Transverse colon (tissue), 4 donors: Measurements from ENCODE around the gene FOXG1. TPM values are rescaled to one million over a fixed set of nuclear protein-coding genes. Genes with fewer than 3 reads are reported as not detected.

Experiments used
- DNase-seq: peaks from one replicate; pipeline ENCODE4 v3.0.0-alpha.2; 2019
- H3K27ac ChIP-seq, 4 donors: fragments of 200-600 bp; sonication (generic); 2 replicates each; pipeline ENCODE4 v1.5.1; 2016 to 2018; ENCODE audit warnings: inconsistent platforms in 4 of 4
- H3K27me3 ChIP-seq: fragments of 200-600 bp; sonication (generic); 2 replicates; pipeline ENCODE4 v1.5.1; 2017; ENCODE audit warnings: inconsistent platforms
- H3K36me3 ChIP-seq, 4 donors: fragments of 200-600 bp; sonication (generic); 2 replicates each; pipeline ENCODE4 v1.5.1; 2017 to 2019; ENCODE audit warnings: inconsistent platforms in 4 of 4
- H3K4me1 ChIP-seq, 4 donors: fragments of 200-600 bp; sonication (generic); 2 replicates each; pipeline ENCODE4 v1.5.1; 2017 to 2020; ENCODE audit warnings: inconsistent platforms in 4 of 4
- H3K4me3 ChIP-seq, 4 donors: fragments of 200-600 bp; sonication (generic); 1 replicate in 1 of 4; 2 replicates in 3 of 4; pipeline versions ENCODE4 v1.5.1 to v1.6.1; 2017 to 2019; ENCODE audit warnings: inconsistent platforms in 4 of 4
- H3K9me3 ChIP-seq, 2 donors: fragments of 200-600 bp; sonication (generic); 2 replicates each; pipeline ENCODE4 v1.5.1; 2017 to 2019; ENCODE audit warnings: inconsistent platforms in 2 of 2
- EP300 ChIP-seq: sonication (generic); formaldehyde crosslinking; IDR thresholded peaks from one replicate; pipeline ENCODE4 v1.6.1; 2017; ENCODE audit warnings: antibody characterized with exemption, low read depth
- POLR2A ChIP-seq: fragments of 450-650 bp; IDR thresholded peaks from one replicate; pipeline ENCODE4 v1.6.1; 2016; ENCODE audit warnings: antibody characterized with exemption, mild to moderate bottlenecking, moderate library complexity
- POLR2AphosphoS5 ChIP-seq, 3 donors: sonication (generic); formaldehyde crosslinking; IDR thresholded peaks; one replicate each; pipeline ENCODE4 v1.6.1; 2016; ENCODE audit warnings: antibody characterized with exemption in 3 of 3
- WGBS, 2 donors: methylation state at CpG; one replicate each; pipeline ENCODE4 v1.1.5; 2018; ENCODE audit warnings: low coverage in 1 of 2; 5-methylcytosine and 5-hydroxymethylcytosine counted together
- in situ Hi-C, 4 donors: fragments of 200-750 bp; cut with MboI; loops; one replicate each; pipeline versions ENCODE4 v1.15.0 to v1.15.1; 2017; ENCODE audit warnings: low sequenced_read_pairs in 3 of 4, low pct_ligation_motif_present in 1 of 4, low pct_unique_long_range_greater_than_20kb in 1 of 4
- intact Hi-C: fragments of 100-400 bp; cut with DNase I; formaldehyde crosslinking; loops from one replicate; pipeline ENCODE4 v1.15.1; 2023; ENCODE audit warnings: low total_unique reads
- total RNA-seq, 4 donors: library from RNA; depleted of rRNA; stranded (reverse); fragments of >200 nt; gene quantifications; one replicate each; pipeline ENCODE4 v1.1.0, GENCODE V29; 2016
- TF ChIP-seq, protein P1 (sequence below), 5 experiments: fragments of 200-600 bp in 3 of 5; fragments of 450-650 bp in 2 of 5; sonication (generic) in 3 of 5; IDR thresholded peaks; 1 replicate in 2 of 5; 2 replicates in 3 of 5; pipeline ENCODE4 v1.5.1; 2016 to 2017; ENCODE audit warnings: antibody characterized with exemption in 5 of 5, inconsistent platforms in 3 of 5, mild to moderate bottlenecking in 2 of 5, moderate library complexity in 1 of 5

FOXG1 gene
- total RNA-seq, 4 donors from 2014 or later, result not detected

DNA sequence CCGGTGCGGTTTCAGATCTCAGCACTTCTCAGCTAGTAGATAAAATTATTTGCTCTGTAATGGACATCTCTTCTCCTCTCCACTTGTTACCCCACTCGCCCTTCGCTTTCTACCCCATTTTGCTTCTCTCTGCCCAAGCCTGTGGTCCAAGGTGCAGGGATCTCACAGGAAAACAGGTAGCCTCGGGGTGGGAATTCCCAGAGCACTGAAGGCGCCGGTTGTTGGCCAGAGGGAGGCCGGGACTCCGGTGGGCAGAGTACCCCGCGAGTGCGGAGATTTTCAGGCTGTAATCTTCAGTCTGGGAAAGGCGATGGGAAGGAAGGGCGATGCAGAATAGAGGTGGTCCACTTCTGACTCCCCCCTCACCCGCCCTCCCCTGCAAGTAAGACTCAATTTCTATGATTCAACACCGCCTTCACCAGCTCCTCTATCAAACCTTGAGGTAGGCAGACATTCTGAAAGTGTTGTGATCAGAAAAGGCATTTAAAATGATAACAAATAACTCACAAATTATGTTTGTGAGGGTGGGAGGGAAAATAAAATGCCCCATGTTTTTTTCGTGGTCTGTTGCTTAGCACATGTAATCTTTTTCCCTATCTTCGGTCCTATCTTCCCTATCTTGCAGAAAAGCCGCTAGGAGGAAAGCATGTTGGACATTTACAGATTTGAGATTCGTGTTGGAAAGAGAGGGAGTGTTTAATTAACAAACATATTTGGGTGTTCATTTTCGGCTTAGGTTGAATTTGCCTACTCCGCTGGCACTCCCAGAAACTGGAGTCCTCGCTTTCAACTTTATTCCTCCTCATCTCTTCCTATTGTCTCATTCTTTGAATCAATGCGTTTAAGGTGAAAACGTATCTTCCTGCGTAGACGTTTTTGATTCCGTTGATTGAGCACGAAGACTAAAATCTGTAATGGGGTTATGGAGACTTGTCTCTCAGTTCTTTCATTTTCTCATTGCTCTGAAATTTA lies 8.5 kb downstream of the FOXG1 start:
- no peaks in the 10 kb centered on the region for H3K36me3 ChIP-seq
- no peaks in the 10 kb centered on the region for H3K4me1 ChIP-seq
- no peak overlapping the region for H3K4me3 ChIP-seq
- H3K27me3 ChIP-seq, result peaks cover 100% of the 10 kb centered on the region
- TF ChIP-seq, protein P1, sequence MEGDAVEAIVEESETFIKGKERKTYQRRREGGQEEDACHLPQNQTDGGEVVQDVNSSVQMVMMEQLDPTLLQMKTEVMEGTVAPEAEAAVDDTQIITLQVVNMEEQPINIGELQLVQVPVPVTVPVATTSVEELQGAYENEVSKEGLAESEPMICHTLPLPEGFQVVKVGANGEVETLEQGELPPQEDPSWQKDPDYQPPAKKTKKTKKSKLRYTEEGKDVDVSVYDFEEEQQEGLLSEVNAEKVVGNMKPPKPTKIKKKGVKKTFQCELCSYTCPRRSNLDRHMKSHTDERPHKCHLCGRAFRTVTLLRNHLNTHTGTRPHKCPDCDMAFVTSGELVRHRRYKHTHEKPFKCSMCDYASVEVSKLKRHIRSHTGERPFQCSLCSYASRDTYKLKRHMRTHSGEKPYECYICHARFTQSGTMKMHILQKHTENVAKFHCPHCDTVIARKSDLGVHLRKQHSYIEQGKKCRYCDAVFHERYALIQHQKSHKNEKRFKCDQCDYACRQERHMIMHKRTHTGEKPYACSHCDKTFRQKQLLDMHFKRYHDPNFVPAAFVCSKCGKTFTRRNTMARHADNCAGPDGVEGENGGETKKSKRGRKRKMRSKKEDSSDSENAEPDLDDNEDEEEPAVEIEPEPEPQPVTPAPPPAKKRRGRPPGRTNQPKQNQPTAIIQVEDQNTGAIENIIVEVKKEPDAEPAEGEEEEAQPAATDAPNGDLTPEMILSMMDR (IDR thresholded peaks at IDR 0.05), result no peak
- TF ChIP-seq POLR2AphosphoS5 (IDR thresholded peaks at IDR 0.05), result no peak
- TF ChIP-seq EP300, result no peak
- no peak overlapping the region for H3K27ac ChIP-seq
- intact Hi-C loops (no loop called here), in situ Hi-C loops (loop anchor here in 3 of 4 donors (25.0 kb wide), 2 partner anchors 762 to 1437 kb away; no protein-coding TSS in a partner anchor)
- H3K9me3 ChIP-seq, result no peaks in the 10 kb centered on the region
- WGBS, 2 donors, result 15 to 27% methylated on average over 28 to 29 of the region's 29 CpGs
- no peak for DNase-seq

DNA sequence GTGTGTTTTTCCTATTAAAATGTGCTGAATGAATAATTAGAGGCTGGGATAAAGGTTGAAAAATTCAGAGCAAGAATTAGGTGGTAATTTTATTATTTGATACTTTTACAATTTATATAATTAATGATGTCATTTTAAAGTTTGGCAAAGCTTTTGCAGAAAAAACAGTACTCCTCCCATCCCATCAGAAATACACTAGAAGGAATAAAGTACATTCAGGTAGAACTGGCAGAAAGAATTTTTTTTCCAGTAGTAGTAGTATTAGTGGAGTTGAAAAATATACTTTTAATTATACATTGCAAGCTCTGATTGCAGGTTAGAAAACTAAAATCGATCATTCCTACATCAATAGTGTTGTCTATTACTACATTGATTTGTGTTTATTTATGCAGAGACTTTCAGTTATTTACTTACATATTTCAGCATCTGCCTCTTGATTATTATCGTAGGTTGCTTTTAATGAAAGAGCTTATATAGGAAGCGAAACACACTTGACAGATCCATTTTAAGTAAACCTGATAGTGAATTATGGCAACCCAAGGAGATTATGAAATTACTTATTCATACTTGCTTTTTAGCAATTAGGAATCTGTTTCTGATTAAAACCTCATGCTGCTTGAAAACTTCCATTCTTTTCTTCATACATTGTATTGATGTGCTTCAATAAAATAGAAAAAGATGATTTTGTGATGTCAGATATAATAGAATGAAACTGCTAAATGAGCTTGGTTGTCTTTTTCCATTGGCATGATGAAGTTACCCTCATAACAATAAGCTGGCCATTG lies 10.1 kb downstream of the FOXG1 start:
- H3K27ac ChIP-seq, result no peak overlapping the region
- no peaks in the 10 kb centered on the region for H3K4me1 ChIP-seq
- peaks cover 100% of the 10 kb centered on the region for H3K27me3 ChIP-seq
- in situ Hi-C loops (no loop called here), intact Hi-C loops (no loop called here)
- DNase-seq, result no peak
- WGBS, 2 donors, result 37 to 44% methylated on average over 3 of the region's 3 CpGs
- TF ChIP-seq POLR2A, result no peak
- TF ChIP-seq, protein P1 (IDR thresholded peaks at IDR 0.05), result no peak
- no peak for TF ChIP-seq POLR2AphosphoS5 (IDR thresholded peaks at IDR 0.05)
- TF ChIP-seq EP300, result no peak
- H3K4me3 ChIP-seq, result no peak overlapping the region
- H3K36me3 ChIP-seq, result no peaks in the 10 kb centered on the region
- H3K9me3 ChIP-seq, result no peaks in the 10 kb centered on the region

DNA sequence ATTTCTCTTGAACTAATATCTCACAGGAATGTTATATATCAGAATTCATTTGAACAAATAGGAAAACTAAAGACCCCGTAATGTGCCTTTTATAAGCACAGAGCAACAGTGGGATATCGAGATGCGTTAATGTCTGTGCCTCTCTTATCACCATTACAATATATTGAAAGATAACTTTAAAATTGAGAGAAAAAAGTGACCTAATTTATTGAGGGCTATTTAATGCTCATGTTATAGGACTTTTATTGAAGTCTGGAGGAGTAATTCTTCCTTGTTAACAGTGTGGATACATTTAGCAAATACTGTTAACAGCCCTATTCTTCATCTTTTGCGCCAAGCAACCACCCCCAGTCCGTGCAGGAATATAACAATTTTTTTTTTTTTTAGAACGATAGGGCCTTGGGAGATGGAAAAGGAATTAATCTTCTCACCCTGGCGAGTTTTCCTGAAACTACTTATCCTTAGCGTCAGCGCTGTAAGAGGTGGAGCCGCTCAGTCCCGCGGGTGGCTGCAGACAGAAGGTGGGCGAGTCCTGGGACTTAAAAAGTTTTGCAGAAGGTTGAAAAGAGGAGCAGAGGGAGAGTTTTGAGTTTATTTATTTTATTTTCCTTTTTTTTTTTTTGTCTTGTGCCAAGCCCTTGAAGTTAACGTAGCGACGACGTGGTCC lies 11.0 kb downstream of the FOXG1 start:
- Histone ChIP-seq H3K9me3 (no peaks in the 10 kb centered on the region), H3K27ac (no peak overlapping the region), H3K4me3 (no peak overlapping the region), H3K36me3 (no peaks in the 10 kb centered on the region), H3K27me3 (peaks cover 100% of the 10 kb centered on the region), H3K4me1 (no peaks in the 10 kb centered on the region)
- intact Hi-C loops (no loop called here), in situ Hi-C loops (no loop called here)
- 14 to 23% methylated on average over 17 of the region's 17 CpGs for WGBS, 2 donors
- TF ChIP-seq POLR2A, result no peak
- no peak for DNase-seq

DNA sequence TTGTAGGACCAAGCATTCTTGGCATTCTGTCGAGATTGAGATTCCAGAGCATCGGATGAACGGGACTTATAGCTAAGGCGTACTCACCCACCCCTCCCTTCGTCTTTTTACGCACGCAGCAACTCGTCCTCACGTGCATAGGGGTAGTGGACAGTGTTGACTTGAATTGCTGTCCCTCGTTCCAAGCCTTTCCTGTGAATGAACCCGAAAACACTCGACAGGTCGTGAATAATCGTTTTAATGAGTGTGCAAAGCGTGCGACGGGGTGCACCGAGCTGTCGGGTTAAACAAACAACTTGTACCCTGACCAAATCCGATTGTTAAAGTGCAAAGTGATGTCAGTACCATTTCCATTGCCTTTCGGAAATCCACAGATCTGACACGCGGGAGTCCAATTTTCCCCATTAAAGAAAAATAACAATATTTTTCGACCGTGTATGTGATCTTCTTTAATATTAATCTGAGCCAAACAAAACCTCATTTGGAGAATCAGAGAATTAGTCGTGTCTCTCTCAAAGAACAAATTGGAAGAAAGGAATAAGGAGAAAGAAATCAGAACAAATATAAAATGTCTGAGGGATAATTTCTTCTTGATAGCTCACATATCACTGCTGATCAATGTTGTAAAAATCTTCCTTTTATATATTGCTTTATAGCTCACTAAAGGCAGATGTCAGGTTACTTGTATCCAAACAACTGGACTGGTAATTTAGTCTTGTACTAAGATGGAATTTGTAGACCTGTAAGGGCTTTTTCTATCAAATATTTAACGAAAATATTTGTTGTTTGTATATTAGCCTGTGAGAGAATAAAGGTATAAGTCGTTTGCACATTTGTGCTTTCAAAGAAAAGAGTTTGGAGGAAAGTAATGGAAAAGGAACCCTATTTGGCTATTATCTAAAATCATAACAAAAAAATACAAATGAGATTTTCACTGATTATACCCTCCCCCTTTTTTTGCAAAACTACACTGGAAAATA lies 11.8 kb downstream of the FOXG1 start:
- Histone ChIP-seq H3K27me3 (peaks cover 100% of the 10 kb centered on the region), H3K4me3 (no peak overlapping the region), H3K9me3 (no peaks in the 10 kb centered on the region), H3K4me1 (no peaks in the 10 kb centered on the region), H3K36me3 (no peaks in the 10 kb centered on the region), H3K27ac (no peak overlapping the region)
- no peak for DNase-seq
- in situ Hi-C loops (no loop called here), intact Hi-C loops (no loop called here)
- TF ChIP-seq, protein P1 (IDR thresholded peaks at IDR 0.05), result no peak
- TF ChIP-seq EP300, result no peak
- TF ChIP-seq POLR2AphosphoS5 (IDR thresholded peaks at IDR 0.05), result no peak
- no peak for TF ChIP-seq POLR2A
- 9 to 16% methylated on average over 22 to 28 of the region's 28 CpGs for WGBS, 2 donors
